HG02852 (cell line): ENCODE results near the gene ARRDC1.

ENCODE experiments used
- ATAC-seq: cut with Tn5 transposase; IDR thresholded peaks from one replicate; pipeline ENCODE4 v1.9.1; 2021; ENCODE audit warnings: mild to moderate bottlenecking, moderate library complexity; ENCODE audit not compliant: unreplicated experiment

The ARRDC1 gene

DNA sequence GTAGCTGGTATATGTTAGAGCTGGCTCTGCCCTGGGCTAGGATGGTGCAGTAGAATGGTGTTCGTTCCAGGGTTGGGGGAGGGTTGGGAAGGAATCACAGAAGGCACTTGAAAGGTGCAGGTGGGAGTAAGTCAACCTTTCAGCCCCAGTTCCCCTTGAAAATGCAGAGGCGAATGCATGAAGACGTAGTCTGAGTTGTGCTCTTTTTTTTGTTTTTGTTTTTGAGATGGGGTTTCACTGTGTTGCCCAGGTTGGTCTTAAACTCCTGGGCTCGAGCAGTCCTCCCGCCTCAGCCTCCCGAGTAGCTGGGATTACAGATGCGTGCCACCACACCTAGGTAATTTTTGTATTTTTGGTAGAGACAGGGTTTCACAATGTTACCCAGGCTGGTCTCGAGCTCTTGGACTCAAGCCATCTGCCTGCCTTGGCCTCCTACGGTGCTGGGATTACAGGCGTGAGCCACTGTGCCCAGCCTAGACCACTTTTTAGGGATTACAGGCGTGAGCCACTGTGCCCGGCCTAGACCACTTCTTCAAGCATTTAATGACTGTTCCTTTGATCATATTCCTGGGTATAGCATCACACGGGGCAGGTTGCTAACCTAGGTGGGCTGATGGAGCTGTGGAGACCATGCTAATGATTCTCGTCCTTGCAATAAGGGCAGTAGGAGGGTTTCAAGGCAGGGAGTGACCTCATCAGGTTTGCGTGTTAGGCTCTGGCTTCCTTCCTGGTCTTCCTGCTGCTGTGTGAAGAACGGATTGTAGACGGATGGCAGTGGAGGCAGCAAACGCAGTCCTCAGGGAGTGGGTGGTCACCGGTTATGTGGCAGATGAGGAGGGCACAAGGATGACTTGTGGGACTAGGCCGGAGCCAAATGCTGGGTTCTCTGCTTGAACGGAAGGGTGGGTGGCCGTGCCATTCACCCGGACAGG, 27.0 kb downstream of the ARRDC1 start:
- ATAC-seq = no peak

DNA sequence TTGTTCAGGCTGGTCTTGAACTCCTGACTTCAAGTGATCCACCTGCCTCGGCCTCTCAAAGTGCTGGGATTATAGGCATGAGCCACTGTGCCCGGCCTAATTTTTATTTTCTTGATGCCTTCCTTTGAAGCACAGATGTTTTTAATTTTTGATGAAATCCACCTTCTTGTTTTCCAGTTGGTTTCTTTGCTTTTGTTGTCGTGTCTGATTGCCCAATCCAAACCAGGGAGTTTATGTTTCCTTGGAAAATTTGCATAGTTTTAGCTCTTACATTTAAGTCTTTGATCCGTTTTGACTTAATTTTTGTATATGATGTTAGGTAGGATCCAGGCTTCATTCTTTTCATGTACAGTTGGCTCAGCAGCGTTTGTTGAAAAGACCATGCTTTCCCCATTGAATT, 28.5 kb downstream of the ARRDC1 start:
- no peak for ATAC-seq

DNA sequence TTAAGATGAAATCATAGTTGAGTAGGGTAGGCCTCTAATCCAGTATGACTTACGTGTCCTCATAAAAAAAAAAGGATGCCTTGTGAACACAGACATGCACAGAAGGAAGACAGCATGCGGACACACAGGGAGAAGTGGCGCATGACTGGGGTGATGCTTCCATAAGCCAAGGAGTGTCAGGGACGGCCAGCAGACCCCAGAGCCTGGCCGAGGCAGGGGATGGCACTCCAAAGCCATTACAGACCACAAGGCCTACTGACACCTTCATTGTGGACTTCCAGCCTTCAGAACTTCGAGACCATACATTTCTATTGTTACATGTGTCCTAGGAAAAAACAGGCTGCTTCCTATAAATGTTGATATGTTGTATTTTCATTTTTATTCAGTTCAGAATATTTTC, 33.2 kb downstream of the ARRDC1 start:
- no peak for ATAC-seq

DNA sequence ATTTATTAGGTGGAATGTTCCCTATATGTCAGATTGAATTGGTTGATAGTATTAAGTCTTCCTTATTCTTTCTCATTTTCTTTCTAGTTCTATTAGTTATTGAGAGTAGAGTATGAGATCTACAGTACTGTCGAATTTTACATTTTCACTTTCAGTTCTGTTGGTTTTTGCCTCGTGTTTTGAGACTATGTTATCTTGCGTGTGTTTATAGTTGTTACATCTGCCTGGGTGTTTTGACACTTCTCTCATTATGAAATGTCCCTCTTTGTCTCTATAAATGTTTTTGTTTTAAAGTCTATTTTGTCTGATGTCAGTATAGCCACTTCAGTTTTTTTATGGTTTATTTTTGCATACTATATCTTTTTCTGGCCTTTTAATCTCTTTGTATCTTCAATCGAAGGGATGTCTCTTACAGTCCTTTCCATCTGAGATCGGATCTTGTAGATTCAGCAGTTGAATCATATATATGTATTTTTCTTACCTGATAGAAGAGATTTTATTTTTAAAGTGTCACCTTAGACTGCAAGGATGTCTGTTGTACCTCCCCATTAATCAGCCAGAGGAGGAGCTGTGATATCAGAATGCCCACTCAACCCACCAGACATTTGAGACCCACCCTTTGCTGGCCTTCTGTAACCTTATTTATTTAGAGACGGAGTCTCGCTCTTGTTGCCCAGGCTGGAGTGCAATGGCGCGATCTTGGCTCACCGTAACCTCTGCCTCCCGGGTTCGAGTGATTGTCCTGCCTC, 34.0 kb downstream of the ARRDC1 start:
- ATAC-seq = no peak

DNA sequence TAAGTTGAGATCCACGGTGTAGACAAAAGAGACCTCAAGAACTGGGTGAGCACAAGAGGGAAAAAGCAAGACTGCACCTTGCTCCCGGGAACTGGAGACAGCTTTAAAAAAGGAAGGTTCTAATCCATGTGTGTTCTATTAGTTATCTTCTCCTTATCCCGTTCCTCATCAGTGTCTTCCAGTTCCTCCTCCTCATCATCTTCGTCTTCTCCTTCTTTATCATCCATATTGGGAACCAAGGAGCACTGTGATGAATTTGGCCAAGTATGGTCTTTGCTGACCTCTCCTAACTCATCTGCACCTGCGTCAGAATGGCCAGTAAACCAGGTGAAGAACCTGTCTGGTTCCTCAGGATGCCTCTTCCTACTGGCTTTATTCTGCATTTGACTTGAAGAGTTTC, 35.4 kb downstream of the ARRDC1 start:
- ATAC-seq = no peak

DNA sequence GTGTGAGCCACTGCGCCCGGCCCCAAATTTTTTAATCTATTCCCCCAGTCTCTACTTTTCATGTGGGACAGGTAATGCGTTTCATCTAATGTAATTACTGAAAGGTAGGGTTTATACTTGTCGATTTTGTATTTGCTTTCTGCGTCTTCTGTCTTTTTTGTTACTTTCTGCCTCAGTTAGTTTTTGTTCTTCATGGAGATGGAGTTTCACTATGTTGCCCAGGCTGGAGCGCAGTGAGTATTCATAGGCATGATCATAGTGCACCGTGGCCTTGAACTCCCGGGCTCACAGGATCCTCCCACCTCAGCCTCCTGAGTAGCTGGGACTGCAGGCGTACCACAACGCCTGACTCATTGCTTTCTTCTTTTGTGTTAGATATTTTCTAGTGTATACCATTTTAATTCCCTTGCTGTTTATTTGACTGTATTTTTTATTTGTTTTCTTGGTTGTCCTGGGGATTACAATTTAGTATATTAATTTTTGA, 36.7 kb downstream of the ARRDC1 start:
- ATAC-seq = no peak

DNA sequence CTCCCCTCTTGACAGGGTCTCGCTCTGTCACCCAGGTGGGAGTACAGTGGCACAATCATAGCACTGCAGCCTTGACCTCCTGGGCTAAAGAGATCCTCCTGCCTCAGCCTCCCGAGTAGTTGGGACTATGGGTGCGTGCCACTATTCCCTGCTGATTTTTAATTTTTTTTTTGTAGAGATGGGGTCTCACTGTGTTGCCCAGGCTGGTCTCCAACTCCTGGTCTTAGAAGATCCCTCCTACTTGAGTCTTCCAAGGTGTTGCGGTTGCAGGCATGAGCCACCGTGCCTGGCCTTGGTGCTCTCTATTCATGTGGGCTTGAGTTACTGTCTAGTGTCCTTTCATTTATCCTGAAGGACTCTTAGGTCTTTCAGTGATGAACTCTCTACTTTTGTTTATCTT, 37.4 kb downstream of the ARRDC1 start:
- no peak for ATAC-seq

DNA sequence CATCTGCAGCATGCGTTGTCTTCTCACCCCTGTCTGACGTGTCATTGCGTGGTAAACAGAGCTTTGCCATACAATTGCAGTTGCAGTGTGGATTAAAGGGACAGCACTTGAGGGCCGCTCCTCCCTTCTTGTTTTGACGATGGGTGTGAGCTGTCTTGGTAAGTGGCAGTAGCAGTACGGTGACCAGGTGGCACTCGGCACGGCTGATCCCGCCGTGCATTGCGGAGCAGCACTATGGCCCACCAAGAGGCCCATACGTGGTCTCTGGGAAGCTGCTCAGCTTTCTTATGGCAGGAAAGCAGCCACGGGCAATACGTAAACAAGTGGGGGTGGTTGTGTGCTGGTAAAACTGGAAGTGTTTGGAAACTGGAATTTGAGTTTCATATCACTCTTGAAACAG, 38.4 kb downstream of the ARRDC1 start:
- ATAC-seq = no peak

DNA sequence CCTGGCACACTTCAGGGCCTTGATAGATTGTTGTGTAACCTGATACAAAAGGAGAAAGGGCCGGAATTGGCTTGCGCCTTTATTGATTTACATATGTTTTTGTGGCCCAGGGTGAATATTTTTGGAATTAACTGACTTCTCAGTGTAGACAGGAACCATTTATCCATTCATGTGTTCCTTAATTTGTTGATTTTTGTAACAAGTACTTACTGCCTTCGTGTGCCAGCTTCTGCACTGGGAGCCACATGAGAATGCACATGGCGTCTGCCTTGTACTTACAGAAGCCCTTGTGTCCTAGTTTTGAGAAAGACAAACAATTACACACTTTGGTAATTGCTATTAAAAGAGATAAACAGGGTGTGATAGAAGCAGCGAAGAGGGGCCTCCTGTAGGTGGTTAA, 39.7 kb downstream of the ARRDC1 start:
- ATAC-seq = no peak

DNA sequence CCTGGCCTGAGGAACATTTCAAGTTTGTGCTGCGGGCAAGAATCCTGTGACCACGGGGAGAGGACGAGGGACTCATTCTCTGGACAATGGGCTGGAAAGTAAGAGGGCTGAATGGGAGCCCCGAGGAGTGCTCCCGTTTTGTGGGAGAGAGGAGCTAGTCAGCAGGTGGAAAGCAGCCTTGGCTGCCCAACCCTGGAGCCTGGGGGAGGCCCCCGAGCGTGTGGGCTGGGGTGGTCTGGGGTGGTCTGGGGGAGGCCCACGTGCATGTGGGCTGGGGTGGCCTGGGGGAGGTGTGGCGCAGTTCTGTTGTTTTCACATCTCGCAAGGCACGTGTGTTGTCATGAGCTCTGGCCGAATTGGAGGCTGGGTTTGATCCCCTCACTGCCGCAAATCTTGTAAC, 40.9 kb downstream of the ARRDC1 start:
- no peak for ATAC-seq

DNA sequence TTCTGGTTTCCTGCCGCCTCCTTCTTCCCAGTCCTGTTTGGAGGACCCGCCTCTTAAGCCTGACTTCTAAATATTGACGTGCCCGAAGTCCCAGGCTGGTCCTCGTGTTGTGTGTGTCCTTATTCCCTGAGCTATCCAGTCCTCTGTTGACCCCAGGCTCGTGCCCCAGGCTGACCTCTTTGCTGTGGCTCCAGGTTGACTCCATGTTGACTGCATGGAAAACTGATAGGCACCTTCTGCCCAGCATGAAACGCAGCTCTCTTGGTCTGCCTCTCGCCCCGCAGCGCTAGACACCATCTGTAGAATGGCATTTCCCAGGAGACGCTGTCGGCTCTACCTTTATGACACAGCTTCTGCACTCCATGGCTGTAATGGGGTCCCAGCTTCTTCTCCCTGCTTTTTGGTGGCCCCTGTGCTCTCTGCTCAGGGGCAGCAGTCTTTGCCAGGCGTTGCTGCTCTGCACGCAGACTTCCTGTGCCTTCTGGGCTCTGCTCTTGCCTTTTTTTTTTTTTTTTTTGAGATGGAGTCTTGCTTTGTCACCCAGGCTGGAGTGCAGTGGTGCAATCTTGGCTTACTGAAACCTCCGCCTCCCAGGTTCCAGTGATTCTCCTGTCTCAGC, 41.7 kb downstream of the ARRDC1 start:
- no peak for ATAC-seq

DNA sequence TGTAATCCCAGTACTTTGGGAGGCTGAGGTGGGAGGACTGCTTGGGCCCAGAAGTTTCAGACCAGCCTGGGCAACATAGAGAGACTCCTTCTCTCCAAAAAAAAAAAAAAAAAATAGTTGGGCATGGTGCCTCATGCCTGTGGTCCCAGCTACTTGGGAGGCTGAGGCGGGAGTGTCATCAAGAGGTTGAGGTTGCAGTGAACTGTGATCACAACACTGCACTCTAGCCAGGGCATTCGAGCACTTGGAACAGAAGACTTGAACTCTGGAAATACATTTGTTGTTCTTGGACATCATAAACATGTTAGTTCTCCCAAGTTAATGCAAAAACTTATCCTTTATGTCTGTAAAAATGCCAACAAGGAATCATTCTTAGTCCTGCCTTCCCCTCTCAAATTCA, 42.9 kb downstream of the ARRDC1 start:
- ATAC-seq = no peak

DNA sequence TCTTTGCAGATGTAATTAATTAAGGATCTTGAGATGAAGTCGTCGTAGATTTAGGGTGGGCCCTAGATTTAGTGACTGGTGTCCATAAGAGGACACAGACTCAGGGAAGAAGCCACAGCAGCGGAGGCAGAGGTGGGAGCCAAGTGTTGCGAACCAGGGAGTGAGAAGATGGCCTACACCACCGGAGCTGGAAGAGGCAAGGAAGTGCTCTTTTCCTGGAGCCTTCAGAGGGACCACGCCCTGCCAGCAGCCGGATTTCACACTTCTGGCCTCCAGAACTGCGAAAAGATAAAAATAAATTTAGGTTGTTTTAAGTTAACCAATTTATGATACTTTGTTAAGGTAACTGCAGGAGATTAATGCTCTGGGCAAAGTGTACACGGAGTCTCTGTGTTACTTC, 44.1 kb downstream of the ARRDC1 start:
- ATAC-seq = no peak

DNA sequence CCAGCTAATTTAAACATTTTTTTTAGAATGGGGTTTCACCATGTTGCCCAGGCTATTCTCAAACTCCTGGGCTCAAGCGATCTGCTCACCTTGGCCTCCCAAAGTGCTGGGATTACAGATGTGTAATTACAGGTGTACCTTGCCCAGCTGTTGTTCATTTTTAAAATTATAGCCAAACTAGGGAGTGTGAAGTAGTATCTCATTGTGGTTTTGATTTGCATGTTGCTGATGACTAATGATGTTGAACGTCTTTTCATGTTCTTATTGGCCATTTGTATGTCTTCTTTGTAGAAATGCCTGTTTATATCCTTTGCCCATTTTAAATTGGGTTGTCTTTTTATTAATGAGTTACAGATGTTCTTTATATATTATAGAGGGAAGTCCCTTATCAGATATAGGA, 44.8 kb downstream of the ARRDC1 start:
- ATAC-seq = no peak

DNA sequence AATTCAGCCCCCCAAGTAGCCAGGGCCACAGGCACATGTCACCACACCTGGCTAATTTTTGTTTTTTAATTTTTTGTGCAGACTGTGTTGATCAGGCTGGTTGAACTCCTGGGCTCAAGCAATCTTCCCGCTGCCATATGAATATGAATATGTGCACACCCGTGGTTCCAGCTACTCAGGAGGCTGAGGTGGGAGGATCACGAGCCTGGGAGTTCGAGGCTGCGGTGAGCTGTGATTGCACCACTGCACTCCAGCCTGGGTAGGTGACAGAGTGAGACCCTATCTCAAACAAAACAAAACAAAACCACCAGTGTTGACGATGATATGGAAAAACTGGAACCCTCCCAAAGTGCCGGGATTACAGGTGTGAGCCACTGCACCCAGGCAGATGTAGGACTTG, 45.3 kb downstream of the ARRDC1 start:
- no peak for ATAC-seq

DNA sequence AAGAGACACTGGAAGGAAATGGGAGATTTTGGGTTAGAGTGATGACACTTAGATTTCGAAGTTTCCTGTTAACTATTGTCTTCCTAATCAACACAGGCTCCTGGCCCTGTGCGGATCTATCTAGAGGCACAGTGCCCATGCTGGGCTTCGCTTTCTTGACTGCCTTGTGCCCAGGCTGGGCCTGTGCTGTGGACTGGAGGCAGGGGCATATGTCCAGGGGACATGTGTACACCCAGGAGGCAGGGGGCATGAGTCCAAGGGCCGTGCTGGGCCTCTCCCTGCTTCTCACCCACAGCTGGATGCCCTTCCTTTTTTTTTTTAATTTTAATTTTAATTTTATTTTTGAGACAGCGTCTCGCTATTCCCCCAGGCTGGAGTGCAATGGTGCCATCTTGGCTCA, 50.9 kb downstream of the ARRDC1 start:
- ATAC-seq = no peak

DNA sequence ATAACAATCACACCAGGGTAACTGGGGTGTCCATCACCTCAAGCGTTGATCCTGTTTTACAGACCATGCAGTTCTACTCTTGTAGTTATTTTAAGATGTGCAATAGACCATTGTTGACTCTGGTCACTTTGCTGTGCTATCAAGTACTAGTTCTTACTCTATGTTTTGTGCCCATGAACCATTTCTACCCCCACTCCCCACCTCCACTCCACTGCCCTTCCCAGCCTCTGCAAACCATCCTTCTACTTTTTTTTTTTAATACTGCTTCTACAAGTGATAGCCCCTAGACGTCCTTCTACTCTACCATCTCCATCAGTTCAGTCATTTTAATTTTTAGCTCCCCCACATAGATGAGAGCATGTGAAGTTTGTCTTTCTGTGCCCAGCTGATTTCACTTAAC, 52.1 kb downstream of the ARRDC1 start:
- no peak for ATAC-seq

DNA sequence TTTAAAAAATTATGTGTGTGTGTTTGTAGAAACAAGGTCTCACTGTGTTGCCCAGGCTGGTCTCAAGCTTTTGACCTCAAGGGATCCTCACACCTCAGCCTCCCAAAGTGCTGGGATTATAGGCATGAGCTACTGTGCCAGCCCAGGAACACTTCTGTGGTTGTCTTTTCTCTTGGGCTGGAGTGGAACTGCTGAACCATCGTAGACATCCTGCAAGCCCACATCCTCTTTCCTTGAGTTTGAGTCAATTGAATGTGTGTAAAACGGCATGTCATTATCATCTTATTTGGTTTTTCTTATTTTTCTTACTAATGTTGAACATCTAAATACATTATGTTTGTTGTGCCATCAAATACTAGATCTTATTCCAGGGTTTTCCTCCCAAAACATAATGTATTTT, 53.3 kb downstream of the ARRDC1 start:
- ATAC-seq = no peak

DNA sequence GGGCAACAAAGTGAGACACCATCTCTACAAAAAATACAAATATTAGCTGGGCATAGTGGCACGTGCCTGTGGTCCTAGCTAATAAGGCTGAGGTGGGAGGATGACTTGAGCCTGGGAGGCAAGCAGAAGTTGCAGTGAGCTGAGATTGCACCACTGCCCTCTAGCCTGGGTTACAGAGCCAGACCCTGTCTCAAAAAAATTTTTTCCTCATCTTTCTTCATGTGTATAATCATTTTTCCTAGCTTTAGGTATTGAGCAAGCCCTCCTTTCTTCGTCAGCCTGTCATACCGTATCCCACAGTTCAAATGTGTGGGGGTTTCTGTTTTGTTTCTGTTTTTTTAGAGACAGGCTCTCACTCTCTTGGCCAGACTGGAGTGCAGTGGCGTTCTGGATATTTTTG, 54.7 kb downstream of the ARRDC1 start:
- no peak for ATAC-seq

DNA sequence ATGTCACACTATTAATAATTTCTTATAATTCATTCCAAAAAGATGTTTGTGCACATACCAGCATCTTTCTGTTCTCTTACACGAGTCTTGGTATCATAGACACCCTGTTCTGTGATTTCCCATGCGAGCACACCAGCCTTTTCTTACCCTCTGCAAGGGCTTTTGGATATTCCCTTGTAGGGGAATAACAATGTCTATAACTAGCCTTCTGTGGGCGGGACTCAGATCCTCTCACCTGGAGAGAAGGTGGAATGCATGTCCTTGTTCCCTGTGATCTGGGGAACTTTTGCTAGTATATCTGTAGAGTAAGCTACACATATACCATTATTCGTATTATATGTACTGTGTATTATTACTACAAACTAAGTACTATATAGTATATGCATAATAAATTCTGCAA, 58.1 kb downstream of the ARRDC1 start:
- no peak for ATAC-seq

DNA sequence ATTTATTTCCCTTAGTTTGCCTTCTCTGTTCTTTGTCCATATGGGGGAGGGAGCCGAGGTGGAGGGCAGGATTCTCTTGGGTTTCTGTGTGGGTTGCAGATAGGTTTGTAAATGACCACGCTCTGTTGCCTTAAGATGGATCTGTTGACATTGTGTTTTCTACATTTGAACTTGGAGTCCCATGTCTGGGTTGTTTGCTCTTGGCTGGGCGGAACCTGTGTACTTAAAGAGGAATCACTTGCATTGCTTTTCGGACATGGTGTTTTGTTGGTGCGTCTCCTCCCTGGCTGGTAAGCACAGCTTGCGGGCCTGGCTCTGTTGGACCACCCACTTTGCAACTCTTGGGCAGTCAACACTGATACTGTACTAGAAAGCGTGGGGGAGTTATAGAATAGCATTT, 59.2 kb downstream of the ARRDC1 start:
- no peak for ATAC-seq
